OCI-LY3 (cell line): ENCODE measurements around the gene DPF3.

Experiments used
- CTCF ChIP-seq: fragments of 200-600, 300-600 bp; sonication (generic); IDR thresholded peaks from 2 replicates; pipeline ENCODE4 v1.5.1; 2014; ENCODE audit warnings: antibody characterized with exemption, low read length, low read depth
- EZH2phosphoT487 ChIP-seq: fragments of 200-600 bp; shearing (Covaris generic); IDR thresholded peaks from 2 replicates; pipeline ENCODE4 v1.6.1; 2018; ENCODE audit warnings: antibody characterized with exemption, mixed run types, low read depth

- TF ChIP-seq CTCF, result no peak
- no peak for TF ChIP-seq EZH2phosphoT487
Observed at GRCh38 chr14:72605921-72606220, 288.0 kb downstream of the DPF3 start.
